ENCODE results near the gene PPP2R3A.

- TF ChIP-seq CTCF (IDR thresholded peaks at IDR 0.05) = no peak
- no peak for TF ChIP-seq POLR2A (IDR thresholded peaks at IDR 0.05)
These were observed 110.3 kb downstream of the PPP2R3A start for GRCh38 chr3:136075811-136076210.
